Measurements from ENCODE around the gene RHBDD1.
A peak's percentile ranks its signal among the peaks of the same experiment; 100 is the strongest.
"Not testable (repeated sequence)": the region's sequence is repeated elsewhere in the genome, so short reads cannot be mapped to it uniquely, and the experiment has no call there.

Gene RHBDD1

GRCh38 chr2:226836548-226836885, 663 bp downstream of the RHBDD1 start:
- H3K4me3 ChIP-seq (ENCODE audit: control insufficient read depth, low read depth, low read length): peak overlapping the region; percentile 75
- DNase-seq (ENCODE audit: low read depth): no peak
- no peak for TF ChIP-seq CTCF (conservative IDR thresholded peaks at IDR 0.05; ENCODE audit: control insufficient read depth, insufficient read depth, low read depth, low read length)

GRCh38 chr2:226837334-226837733, 1.5 kb downstream of the RHBDD1 start:
- no peak for DNase-seq (ENCODE audit: low read depth)
- no peak overlapping the region for H3K4me3 ChIP-seq (ENCODE audit: control insufficient read depth, low read depth, low read length)

GRCh38 chr2:226837787-226838603, 2.1 kb downstream of the RHBDD1 start:
- no peak overlapping the region for H3K4me3 ChIP-seq (ENCODE audit: control insufficient read depth, low read depth, low read length)
- no peak for TF ChIP-seq CTCF (conservative IDR thresholded peaks at IDR 0.05; ENCODE audit: control insufficient read depth, insufficient read depth, low read depth, low read length)
- DNase-seq (ENCODE audit: low read depth): no peak

More at GRCh38 chr2:226837334-226837733, 1.5 kb downstream of the RHBDD1 start:
- TF ChIP-seq CTCF (conservative IDR thresholded peaks at IDR 0.05; ENCODE audit: control insufficient read depth, insufficient read depth, low read depth, low read length): no peak

GRCh38 chr2:226838722-226839121, 2.9 kb downstream of the RHBDD1 start:
- no peak overlapping the region for H3K4me3 ChIP-seq (ENCODE audit: control insufficient read depth, low read depth, low read length)
- DNase-seq (ENCODE audit: low read depth): no peak
- TF ChIP-seq CTCF (conservative IDR thresholded peaks at IDR 0.05; ENCODE audit: control insufficient read depth, insufficient read depth, low read depth, low read length): no peak

GRCh38 chr2:226839161-226839560, 3.3 kb downstream of the RHBDD1 start:
- no peak for TF ChIP-seq CTCF (conservative IDR thresholded peaks at IDR 0.05; ENCODE audit: control insufficient read depth, insufficient read depth, low read depth, low read length)
- no peak for DNase-seq (ENCODE audit: low read depth)
- no peak overlapping the region for H3K4me3 ChIP-seq (ENCODE audit: control insufficient read depth, low read depth, low read length)

GRCh38 chr2:226839951-226840350, 4.1 kb downstream of the RHBDD1 start:
- DNase-seq (ENCODE audit: low read depth): no peak
- TF ChIP-seq CTCF (conservative IDR thresholded peaks at IDR 0.05; ENCODE audit: control insufficient read depth, insufficient read depth, low read depth, low read length): no peak
- H3K4me3 ChIP-seq (ENCODE audit: control insufficient read depth, low read depth, low read length): no peak overlapping the region

- DNase-seq (ENCODE audit: low read depth); H3K4me3 ChIP-seq (ENCODE audit: control insufficient read depth, low read depth, low read length): not testable (repeated sequence)
Observed at GRCh38 chr2:226843001-226843400, 7.1 kb downstream of the RHBDD1 start.
